ENCODE results near the gene CES4A.
"Not testable (repeated sequence)": the region's sequence is repeated elsewhere in the genome, so short reads cannot be mapped to it uniquely, and the experiment has no call there.

Gene CES4A

DNA sequence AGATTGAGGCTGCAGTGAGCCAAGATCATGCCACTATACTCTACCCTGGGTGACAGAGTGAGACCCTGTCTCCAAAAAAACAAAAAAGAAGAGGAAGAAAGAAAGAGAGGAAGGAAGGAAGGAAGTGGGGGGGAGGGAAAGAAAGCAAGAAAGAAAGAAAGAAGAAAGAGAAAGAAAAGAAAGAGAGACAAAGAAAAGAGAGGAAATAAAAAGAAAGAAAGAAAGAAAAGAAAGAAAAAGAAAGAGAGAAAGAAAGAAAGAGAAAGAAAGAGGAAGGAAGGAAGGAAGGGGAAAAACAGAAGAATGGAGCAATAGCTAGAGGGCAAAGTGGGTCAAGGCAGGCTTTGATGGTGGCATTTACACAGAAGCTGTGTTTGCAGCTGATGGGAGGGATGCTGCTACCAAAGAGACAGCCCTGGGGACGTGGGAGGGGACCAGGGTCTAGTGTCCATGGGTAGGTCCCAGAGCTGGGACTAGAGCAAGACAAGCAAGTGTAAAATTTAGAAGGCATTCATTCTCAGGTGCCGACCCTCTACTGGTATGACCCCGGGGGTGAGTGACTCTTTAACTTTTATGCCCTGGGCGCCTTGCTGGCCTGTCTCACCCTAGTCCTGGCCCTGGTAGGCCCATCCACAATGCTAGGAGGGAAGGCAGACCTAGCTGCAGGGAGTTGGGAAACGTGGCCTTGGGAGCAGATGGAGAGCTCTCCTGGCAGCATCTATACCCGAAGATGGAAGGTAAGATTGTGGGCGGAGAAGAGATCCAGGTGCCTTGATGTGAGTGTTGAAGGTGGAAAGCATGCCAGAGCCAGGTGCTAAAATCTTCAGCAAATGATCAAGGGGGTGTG lies 29.3 kb upstream of the CES4A start:
- no peak for DNase-seq

GRCh38 chr16:66959704-66960161 lies 28.7 kb upstream of the CES4A start:
- no peak for DNase-seq

DNA sequence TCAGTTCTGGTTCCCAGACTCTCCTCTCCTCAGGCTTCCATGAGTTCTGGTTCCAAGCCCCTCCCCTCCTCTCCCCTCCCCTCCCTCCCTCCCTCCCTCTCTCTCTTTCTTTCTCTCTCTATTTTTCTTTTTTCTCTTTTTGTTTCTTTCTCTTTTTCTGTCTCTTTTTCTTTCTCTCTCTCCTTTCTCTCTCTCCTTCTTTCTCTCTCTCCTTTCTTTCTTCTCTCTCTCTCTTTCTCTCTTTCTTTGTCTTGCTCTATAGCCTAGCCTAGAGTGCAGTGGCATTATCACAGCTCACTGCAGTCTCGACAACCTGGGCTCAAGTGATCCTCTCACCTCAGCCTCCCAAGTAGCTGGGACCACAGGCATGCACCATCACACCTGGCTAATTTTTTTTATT lies 28.1 kb upstream of the CES4A start:
- DNase-seq: no peak

DNA sequence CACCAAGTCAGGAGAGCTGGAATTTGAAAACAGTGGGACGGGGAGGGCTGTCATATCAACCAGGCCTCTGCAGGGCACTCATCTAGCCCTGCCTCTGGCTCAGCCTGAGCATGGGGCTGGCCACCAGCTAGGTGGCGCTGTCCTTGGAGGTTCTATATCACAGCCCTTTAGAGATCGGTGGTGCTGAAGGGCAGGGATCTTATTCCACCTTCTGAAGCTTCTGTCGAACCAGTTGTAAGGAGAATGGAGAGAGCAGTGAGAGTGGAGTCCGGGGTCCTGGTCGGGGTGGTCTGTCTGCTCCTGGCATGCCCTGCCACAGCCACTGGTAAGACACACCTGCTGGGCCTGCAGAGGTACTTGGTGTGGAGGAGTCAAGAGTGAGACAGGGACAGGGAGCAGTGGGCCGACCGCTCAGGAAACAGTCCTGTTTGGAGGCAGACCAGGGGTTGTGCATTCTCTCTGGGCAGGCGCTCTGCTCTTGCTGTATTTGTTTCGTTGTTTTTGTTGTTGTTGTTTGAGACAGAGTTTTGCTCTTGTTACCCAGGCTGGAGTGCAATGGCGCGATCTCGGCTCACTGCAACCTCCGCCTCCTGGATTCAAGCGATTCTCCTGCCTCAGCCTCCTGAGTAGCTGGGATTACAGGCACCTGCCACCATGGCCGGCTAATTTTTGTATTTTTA lies 27.2 kb upstream of the CES4A start, which contains the start of gene CES3:
Gene CES3 (plus strand): TSS at position 202 of the 680 bp plus-strand sequence. CDS start 42 bp downstream, at position 244.
- peak; percentile 17 to 50 for DNase-seq

GRCh38 chr16:66961914-66962313 lies 26.5 kb upstream of the CES4A start:
- DNase-seq: no peak

GRCh38 chr16:66964049-66964448 lies 24.3 kb upstream of the CES4A start:
- DNase-seq: no peak

DNA sequence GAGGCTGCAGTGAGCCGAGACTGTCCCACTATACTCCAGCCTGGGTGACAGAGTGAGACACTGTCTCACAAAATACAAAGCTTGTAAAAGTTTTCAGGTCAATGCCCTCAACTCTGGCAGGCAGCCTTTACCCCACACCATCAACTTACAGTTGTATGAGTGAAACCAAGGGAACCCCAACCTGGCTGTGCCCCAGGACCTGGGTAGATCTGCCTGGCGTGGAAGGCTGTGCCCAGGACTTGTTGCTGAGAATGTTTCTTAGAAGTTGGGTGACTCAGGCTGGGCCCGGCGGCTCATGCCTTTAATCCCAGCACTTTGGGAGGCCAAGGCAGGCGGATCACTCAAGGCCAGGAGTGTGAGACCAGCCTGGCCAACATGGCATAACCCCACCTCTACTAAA lies 19.5 kb upstream of the CES4A start:
- no peak for DNase-seq

DNA sequence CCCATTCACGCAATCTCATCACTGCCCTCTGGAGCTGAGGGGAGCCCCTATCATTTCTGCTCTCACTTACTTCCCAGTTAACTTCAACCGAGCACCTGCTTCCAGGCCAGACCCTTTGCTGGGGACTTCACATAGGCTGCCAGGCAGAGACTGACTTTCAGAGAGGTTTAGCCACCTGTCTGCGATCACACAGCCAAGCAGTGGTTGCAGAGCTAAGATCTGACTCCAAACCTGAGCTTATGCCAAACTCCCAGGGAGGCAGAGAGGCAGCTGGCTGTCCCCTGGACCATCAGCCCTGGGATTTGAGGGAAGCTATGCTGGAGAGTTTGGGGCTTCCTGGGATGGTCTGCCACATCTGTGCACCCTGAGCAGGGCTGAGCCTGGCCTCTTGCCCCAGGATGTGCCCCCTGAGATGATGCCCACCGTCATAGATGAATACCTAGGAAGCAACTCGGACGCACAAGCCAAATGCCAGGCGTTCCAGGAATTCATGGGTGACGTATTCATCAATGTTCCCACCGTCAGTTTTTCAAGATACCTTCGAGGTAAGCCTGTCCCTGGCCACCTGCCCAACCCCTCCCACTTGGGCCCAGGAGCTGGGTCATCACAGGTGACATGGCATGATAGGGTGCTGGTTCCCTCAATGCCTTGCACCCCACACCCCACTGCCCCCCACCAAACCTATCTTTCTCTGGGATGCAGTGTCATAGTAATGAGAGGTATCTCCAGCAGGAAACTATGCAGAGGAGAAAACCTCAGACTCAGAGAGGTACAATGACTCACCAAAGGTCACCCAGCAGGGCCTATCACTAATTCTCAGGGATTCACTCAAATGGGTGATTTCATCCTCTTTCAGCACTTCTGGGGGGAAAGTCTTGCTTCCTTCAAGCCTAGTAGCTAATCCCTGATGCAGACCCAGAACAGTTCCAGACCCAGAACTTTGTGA lies 17.3 kb upstream of the CES4A start:
- no peak for DNase-seq

- DNase-seq: no peak
Measured at GRCh38 chr16:66972983-66973382, 15.4 kb upstream of the CES4A start.

GRCh38 chr16:66973716-66974115 lies 14.7 kb upstream of the CES4A start:
- DNase-seq: no peak

- not testable (repeated sequence) for DNase-seq
Measured at GRCh38 chr16:66974156-66974931, 14.0 kb upstream of the CES4A start.

- not testable (repeated sequence) for DNase-seq
Measured at GRCh38 chr16:66974932-66975246, 13.5 kb upstream of the CES4A start.

DNA sequence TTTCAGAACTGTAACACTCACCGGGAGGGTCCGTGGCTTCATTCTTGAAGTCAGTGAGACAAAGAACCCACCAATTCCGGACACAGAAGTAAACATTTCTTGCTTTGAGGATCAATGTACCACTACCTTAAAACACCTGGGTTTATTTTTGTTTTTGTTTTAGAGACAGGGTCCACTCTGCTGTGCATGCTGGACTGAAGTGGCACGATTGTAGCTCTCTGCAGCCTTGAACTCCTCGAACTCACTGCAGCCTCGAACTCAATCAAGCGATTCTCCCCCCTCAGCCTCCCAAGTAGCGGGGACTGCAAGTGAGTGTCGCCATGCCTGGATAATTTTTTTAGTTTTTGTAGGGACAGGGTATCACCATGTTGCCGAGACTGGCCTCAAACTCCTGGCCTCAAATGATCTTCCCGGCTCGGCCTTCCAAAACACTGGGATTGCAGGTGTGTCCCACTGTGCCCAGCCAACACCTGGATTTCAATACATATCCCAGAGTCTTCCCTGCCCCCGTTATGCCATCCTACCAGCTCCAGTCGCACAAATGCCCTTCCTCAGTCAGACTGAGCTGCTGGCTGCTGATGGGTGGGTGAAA lies 13.0 kb upstream of the CES4A start:
- DNase-seq: no peak

GRCh38 chr16:66976746-66977145 lies 11.6 kb upstream of the CES4A start:
- DNase-seq: no peak

DNA sequence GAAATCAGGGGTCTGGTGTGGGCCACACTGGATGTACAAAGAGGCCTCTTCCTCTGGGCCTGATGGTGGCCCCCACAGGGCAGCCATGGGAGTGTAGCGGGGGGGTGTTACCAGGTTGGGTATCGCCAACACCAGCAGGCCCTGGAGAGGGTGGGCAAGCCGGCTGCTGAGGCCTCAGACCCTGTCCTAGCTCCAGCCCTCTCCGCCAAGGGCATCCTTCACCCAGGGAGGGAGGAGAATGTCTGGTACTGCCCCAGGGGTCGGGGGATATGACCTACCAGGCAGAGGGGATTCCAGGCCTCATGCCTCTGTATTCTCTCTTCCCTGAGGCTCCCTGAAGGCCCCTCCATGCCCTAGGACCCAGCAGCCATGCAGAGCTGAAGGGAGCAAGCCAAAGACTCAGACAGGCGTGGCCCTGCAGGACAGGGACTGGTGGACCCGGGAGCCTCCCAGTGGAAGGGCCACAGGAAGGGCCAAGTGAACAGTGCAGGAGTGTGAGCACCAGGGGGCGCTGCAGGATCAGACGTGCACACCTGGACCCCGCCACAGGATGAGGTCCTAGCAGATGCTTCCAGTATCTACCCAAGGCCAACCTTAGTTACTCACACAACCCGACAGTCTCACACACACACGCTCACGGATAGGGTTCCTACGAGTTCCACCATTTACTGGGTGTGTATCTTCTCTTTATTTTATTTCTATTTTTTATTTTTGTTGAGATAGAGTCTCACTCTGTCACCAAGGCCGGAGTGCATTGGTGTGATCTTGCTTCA lies 10.9 kb upstream of the CES4A start:
- DNase-seq: peak; percentile 18 to 49

GRCh38 chr16:66979011-66979717 lies 9.2 kb upstream of the CES4A start:
- DNase-seq: no peak

- no peak for DNase-seq
Measured at GRCh38 chr16:66983033-66983432, 5.4 kb upstream of the CES4A start.

DNA sequence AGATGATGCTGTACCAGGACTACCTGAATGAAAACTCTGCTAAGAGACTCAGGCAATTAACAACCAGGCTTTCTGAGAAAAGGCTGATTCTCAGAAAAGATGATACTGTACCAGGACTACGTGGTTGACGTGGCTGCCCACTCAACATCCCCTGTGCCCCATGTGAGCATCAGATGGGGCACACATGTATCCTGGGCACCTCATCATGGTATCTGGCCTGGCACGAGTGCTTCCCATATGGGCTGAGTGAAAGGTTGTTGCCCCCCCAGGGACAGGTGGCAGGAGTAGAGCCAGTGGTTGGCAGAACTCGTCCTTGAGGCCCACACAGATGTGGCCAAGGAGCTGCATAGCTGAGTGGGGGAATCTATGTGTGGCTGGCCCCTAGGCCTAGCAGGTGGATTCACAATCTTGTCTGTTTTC lies 3.5 kb upstream of the CES4A start:
- no peak for DNase-seq

GRCh38 chr16:66986559-66986958 lies 1.8 kb upstream of the CES4A start:
- DNase-seq: no peak

DNA sequence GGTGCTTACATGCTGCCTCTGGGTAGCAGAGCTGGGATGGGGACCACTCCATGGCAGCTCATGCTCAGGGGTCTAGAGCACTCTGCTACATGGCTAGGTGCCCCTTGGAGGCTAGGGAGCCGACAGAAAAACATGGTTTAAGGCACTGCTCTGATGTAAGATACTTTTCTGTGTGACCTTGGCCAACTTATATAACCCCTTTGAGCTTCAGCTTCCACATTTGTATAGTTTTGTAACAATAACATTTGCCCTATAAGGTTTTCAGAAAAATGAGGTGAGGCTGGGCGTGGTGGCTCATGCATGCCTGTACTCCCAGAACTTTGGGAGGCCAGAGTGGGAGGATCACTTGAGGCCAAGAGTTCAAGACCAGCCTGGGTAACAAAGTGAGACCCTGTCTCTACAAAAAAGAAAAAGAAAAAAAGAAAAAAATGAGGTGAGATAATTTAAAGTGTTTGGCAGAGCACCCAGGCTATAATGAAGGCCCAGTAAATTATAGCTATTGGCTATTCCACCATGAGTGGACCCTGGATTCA lies 3.2 kb downstream of the CES4A start:
- no peak for DNase-seq

Data from NCI-H1930 (cell line).